CD4-positive, alpha-beta T cell (primary cell): Measurements from ENCODE around the gene JADE3. TPM values are rescaled to one million over a fixed set of nuclear protein-coding genes. Genes with fewer than 3 reads are reported as not detected.

Experiments used
- ATAC-seq: fragments of 200-7000 bp; cut with Tn5 transposase; one replicate; pipeline ENCODE4 v1.10.0; 2022; ENCODE audit warnings: mild to moderate bottlenecking; ENCODE audit not compliant: poor library complexity
- CTCF ChIA-PET: fragments of 350-600 bp; sonication (Branson Sonifier 250); formaldehyde crosslinking; loops from one replicate; lab custom pipeline; 2021; ENCODE audit warnings: antibody characterized with exemption, inconsistent platforms; lab: Charles Lee
- POLR2A ChIA-PET: fragments of 350-600 bp; sonication (Branson Sonifier 250); formaldehyde crosslinking; loops from one replicate; lab custom pipeline; 2021; ENCODE audit warnings: antibody characterized with exemption, inconsistent platforms; lab: Charles Lee
- DNase-seq, 14 experiments: peaks; one replicate each; pipeline ENCODE4 v3.0.0-alpha.2; 2013 to 2020; ENCODE audit warnings: mixed read lengths in 2 of 14
- H3K27ac ChIP-seq, 2 donors: one replicate each; pipeline versions ENCODE4 v1.5.1 to v1.7.0; 2013; ENCODE audit warnings: low read length in 2 of 2, low read depth in 1 of 2, mild to moderate bottlenecking in 1 of 2
- H3K27me3 ChIP-seq, 2 experiments: 1 replicate in 1 of 2; 2 replicates in 1 of 2; pipeline versions ENCODE4 v1.6.1 to v1.7.0; 2013; ENCODE audit warnings: low read length in 2 of 2, control low read depth in 1 of 2, mild to moderate bottlenecking in 1 of 2, moderate library complexity in 1 of 2; ENCODE audit not compliant: insufficient read depth in 2 of 2, control insufficient read depth in 1 of 2
- H3K36me3 ChIP-seq: one replicate; pipeline ENCODE4 v1.6.1; 2013; ENCODE audit warnings: low read length, control low read depth; ENCODE audit not compliant: insufficient read depth
- H3K4me1 ChIP-seq: one replicate; pipeline ENCODE4 v1.6.1; 2013; ENCODE audit warnings: low read length, control low read depth; ENCODE audit not compliant: insufficient read depth
- H3K4me3 ChIP-seq: one replicate; pipeline ENCODE4 v1.5.1; 2013; ENCODE audit warnings: mild to moderate bottlenecking, low read length, moderate library complexity
- H3K9me3 ChIP-seq, 2 experiments: 1 replicate in 1 of 2; 2 replicates in 1 of 2; pipeline versions ENCODE4 v1.6.1 to v1.7.0; 2013; ENCODE audit warnings: low read length in 2 of 2, mild to moderate bottlenecking in 2 of 2, control low read depth in 1 of 2, moderate library complexity in 1 of 2; ENCODE audit not compliant: control insufficient read depth in 1 of 2, insufficient read depth in 1 of 2
- H3K27ac Mint-ChIP-seq: one replicate; pipeline ENCODE4 v1.8.0; 2020; ENCODE audit warnings: mixed read lengths
- H3K27me3 Mint-ChIP-seq: one replicate; pipeline ENCODE4 v1.8.0; 2021; ENCODE audit warnings: mixed read lengths
- H3K36me3 Mint-ChIP-seq: one replicate; pipeline ENCODE4 v1.8.0; 2021; ENCODE audit warnings: low read depth, mixed read lengths
- H3K4me1 Mint-ChIP-seq: one replicate; pipeline ENCODE4 v1.8.0; 2021; ENCODE audit warnings: low read depth, mixed read lengths
- H3K4me3 Mint-ChIP-seq: one replicate; pipeline ENCODE4 v1.8.0; 2020; ENCODE audit warnings: mild to moderate bottlenecking, mixed read lengths
- H3K9me3 Mint-ChIP-seq: one replicate; pipeline ENCODE4 v1.8.0; 2020; ENCODE audit warnings: mixed read lengths
- CTCF ChIP-seq: fragments of 200-600 bp; IDR thresholded peaks from one replicate; pipeline ENCODE4 v1.8.0; 2022; ENCODE audit warnings: antibody characterized with exemption, mild to moderate bottlenecking
- intact Hi-C, 2 experiments: fragments of 100-400 bp; cut with DNase I in 1 of 2; cut with micrococcal nuclease in 1 of 2; formaldehyde crosslinking; loops; one replicate each; pipeline versions ENCODE4 v1.15.1 to v1.9.0; 2023 to 2025; cut with DNase I, micrococcal nuclease
- total RNA-seq, 174 experiments: library from RNA in 2 of 174; stranded (reverse) in 2 of 174; gene quantifications; one replicate each; pipeline ENCODE4 v1.2.3 and lab custom pipeline; 2021 to 2026

Gene JADE3
- total RNA-seq, 2 experiments from 2014 or later = 0.05 to 0.20 TPM

GRCh38 chrX:46941341-46941740, 29.1 kb downstream of the JADE3 start:
- no peak for ATAC-seq
- Mint-ChIP-seq H3K4me3 (no peak overlapping the region), H3K27me3 (no peaks in the 10 kb centered on the region), H3K9me3 (no peaks in the 10 kb centered on the region), H3K4me1 (no peaks in the 10 kb centered on the region), H3K27ac (no peak overlapping the region), H3K36me3 (no peaks in the 10 kb centered on the region)
- H3K4me1 ChIP-seq = no peaks in the 10 kb centered on the region
- peaks cover 0 to 5% of the 10 kb centered on the region in 2 experiments for H3K9me3 ChIP-seq
- TF ChIP-seq CTCF = no peak
- POLR2A ChIA-PET = no interaction called here
- no peak for DNase-seq
- H3K27me3 ChIP-seq = peaks cover 0 to 3% of the 10 kb centered on the region in 2 experiments
- CTCF ChIA-PET = no interaction called here
- intact Hi-C loops = no loop called here
- no peaks in the 10 kb centered on the region for H3K36me3 ChIP-seq
- H3K27ac ChIP-seq = no peak overlapping the region
- no peak overlapping the region for H3K4me3 ChIP-seq

DNA sequence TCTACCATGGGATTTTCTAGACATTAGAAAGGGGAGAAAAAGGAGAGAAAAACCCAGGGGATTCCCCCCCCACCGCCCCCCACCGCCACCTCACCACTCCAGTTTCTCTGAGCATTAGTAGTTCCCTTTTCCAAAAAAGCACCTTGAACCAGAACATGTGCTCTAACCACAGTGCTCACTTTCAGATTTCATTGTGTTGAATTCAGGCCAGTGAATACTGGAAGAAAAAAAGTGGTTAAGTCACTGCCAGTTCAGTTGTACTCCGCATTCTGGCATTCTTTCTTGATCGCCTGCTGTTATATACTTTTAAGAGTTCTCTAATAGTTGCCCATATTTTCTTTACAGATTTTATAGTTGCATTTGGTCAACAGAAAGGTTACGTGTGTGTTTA, 40.9 kb downstream of the JADE3 start:
- Histone ChIP-seq H3K4me1 (no peaks in the 10 kb centered on the region), H3K4me3 (no peak overlapping the region), H3K36me3 (no peaks in the 10 kb centered on the region), H3K9me3 (no peaks in the 10 kb centered on the region), H3K27me3 (no peaks in the 10 kb centered on the region), H3K27ac (no peak overlapping the region)
- ChIA-PET POLR2A (no interaction called here), CTCF (no interaction called here)
- intact Hi-C loops = no loop called here
- DNase-seq (peak in 1 of 14 experiments; percentile 1), ATAC-seq (no peak)
- H3K9me3 Mint-ChIP-seq = no peaks in the 10 kb centered on the region
- H3K4me1 Mint-ChIP-seq = no peaks in the 10 kb centered on the region
- no peaks in the 10 kb centered on the region for H3K36me3 Mint-ChIP-seq
- H3K27ac Mint-ChIP-seq = no peak overlapping the region
- no peak for TF ChIP-seq CTCF
- no peak overlapping the region for H3K4me3 Mint-ChIP-seq
- no peaks in the 10 kb centered on the region for H3K27me3 Mint-ChIP-seq

DNA sequence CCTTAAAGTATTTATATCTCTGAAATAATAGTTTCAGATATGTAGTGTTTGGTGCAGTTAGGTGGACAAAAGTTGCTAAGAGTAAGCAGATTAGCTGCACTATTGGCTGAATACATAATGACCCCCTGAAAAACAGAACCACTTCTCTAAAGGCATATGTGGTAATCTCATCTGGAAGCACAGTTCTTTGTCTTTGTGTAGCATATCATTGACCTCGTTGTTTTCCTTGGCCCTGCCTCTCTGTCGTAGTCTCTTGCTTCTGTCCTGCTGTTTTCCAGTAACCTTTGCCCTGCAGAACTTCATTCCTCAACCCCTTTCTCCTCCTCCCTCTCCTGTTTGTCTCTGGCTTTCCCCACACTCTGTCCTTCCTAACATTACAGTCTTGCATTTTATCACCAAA, 41.4 kb downstream of the JADE3 start:
- DNase-seq (no peak), ATAC-seq (no peak)
- no peaks in the 10 kb centered on the region for H3K4me1 Mint-ChIP-seq
- H3K27ac Mint-ChIP-seq = no peak overlapping the region
- no peak overlapping the region for H3K4me3 ChIP-seq
- H3K27ac ChIP-seq = no peak overlapping the region
- H3K36me3 ChIP-seq = no peaks in the 10 kb centered on the region
- ChIA-PET POLR2A (no interaction called here), CTCF (no interaction called here)
- no peaks in the 10 kb centered on the region for H3K27me3 Mint-ChIP-seq
- no peaks in the 10 kb centered on the region for H3K9me3 ChIP-seq
- TF ChIP-seq CTCF = no peak
- H3K9me3 Mint-ChIP-seq = no peaks in the 10 kb centered on the region
- H3K27me3 ChIP-seq = no peaks in the 10 kb centered on the region
- intact Hi-C loops = no loop called here
- no peaks in the 10 kb centered on the region for H3K4me1 ChIP-seq
- H3K36me3 Mint-ChIP-seq = no peaks in the 10 kb centered on the region
- H3K4me3 Mint-ChIP-seq = no peak overlapping the region
